Panc1 (cell line): ENCODE data around the gene PHPT1.

Experiments used
- CTCF ChIP-seq: fragments of 450-650 bp; IDR thresholded peaks from 2 replicates; pipeline ENCODE4 v1.5.1; 2017; ENCODE audit warnings: mild to moderate bottlenecking
- POLR2AphosphoS5 ChIP-seq: IDR thresholded peaks from 2 replicates; pipeline ENCODE4 v1.6.1; 2012; ENCODE audit warnings: mild to moderate bottlenecking, low read depth, low read length, moderate library complexity
- SIN3A ChIP-seq: IDR thresholded peaks from 2 replicates; pipeline ENCODE4 v1.6.1; 2012; ENCODE audit warnings: low read depth, mild to moderate bottlenecking, low read length, moderate library complexity, borderline replicate concordance; ENCODE audit not compliant: insufficient read depth

DNA sequence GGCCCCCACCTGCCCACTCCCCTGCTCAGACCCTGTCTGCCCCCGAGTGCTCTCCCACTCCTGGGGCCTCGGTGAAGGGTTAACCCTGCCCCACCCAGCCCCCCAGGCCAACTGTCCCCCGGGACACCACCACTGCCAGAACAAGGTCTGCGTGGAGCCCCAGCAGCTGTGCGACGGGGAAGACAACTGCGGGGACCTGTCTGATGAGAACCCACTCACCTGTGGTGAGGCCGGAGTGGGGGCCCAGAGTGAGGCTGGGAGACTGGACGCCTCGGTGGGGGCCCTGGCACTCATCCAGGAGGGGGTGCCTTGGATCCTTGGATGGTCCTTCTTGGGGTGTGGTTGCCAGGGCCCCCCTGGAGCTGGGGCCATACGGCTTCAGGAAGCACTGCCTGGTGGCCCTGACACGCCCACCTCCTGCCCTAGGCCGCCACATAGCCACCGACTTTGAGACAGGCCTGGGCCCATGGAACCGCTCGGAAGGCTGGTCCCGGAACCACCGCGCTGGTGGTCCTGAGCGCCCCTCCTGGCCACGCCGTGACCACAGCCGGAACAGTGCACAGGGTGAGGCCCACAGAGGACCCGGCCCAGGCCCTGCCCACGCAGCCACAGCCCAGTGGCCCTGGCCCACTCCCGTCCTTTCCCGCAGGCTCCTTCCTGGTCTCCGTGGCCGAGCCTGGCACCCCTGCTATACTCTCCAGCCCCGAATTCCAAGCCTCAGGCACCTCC, 5.1 kb downstream of the PHPT1 start:
- TF ChIP-seq CTCF: no peak
- TF ChIP-seq SIN3A: no peak
- no peak for TF ChIP-seq POLR2AphosphoS5
